ENCODE data around the gene STON2.
A peak's percentile ranks its signal among the peaks of the same experiment; 100 is the strongest.

STON2 gene

GRCh38 chr14:81272317-81272716 is 127.8 kb downstream of the STON2 start:
- no peak overlapping the region for H3K27ac Mint-ChIP-seq
- no peak overlapping the region for H3K4me3 Mint-ChIP-seq
- peaks cover 11% of the 10 kb centered on the region for H3K27me3 Mint-ChIP-seq
- no peaks in the 10 kb centered on the region for H3K9me3 Mint-ChIP-seq
- peaks cover 3% of the 10 kb centered on the region for H3K4me1 Mint-ChIP-seq (ENCODE audit: low read depth)
- H3K36me3 Mint-ChIP-seq (ENCODE audit: low read depth), result no peaks in the 10 kb centered on the region

GRCh38 chr14:81269979-81270375 is 130.1 kb downstream of the STON2 start:
- Mint-ChIP-seq H3K4me1 (ENCODE audit: low read depth) (no peaks in the 10 kb centered on the region), H3K9me3 (no peaks in the 10 kb centered on the region), H3K36me3 (ENCODE audit: low read depth) (no peaks in the 10 kb centered on the region), H3K27me3 (peaks cover 27% of the 10 kb centered on the region), H3K4me3 (no peak overlapping the region), H3K27ac (no peak overlapping the region)

GRCh38 chr14:81269100-81269978 is 130.8 kb downstream of the STON2 start:
- Mint-ChIP-seq H3K27me3 (peaks cover 27% of the 10 kb centered on the region), H3K27ac (no peak overlapping the region), H3K4me1 (ENCODE audit: low read depth) (no peaks in the 10 kb centered on the region), H3K36me3 (ENCODE audit: low read depth) (no peaks in the 10 kb centered on the region), H3K4me3 (no peak overlapping the region), H3K9me3 (no peaks in the 10 kb centered on the region)

- Mint-ChIP-seq H3K27me3 (peaks cover 27% of the 10 kb centered on the region), H3K4me3 (no peak overlapping the region), H3K4me1 (ENCODE audit: low read depth) (no peaks in the 10 kb centered on the region), H3K27ac (no peak overlapping the region), H3K36me3 (ENCODE audit: low read depth) (no peaks in the 10 kb centered on the region), H3K9me3 (no peaks in the 10 kb centered on the region)
Measured at GRCh38 chr14:81268016-81268416, 132.1 kb downstream of the STON2 start.

GRCh38 chr14:81265636-81266169 is 134.4 kb downstream of the STON2 start:
- no peaks in the 10 kb centered on the region for H3K36me3 Mint-ChIP-seq (ENCODE audit: low read depth)
- H3K9me3 Mint-ChIP-seq, result no peaks in the 10 kb centered on the region
- H3K4me1 Mint-ChIP-seq (ENCODE audit: low read depth), result no peaks in the 10 kb centered on the region
- no peak overlapping the region for H3K27ac Mint-ChIP-seq
- H3K27me3 Mint-ChIP-seq, result peaks cover 27% of the 10 kb centered on the region
- no peak overlapping the region for H3K4me3 Mint-ChIP-seq

GRCh38 chr14:81264671-81265070 is 135.5 kb downstream of the STON2 start:
- Mint-ChIP-seq H3K36me3 (ENCODE audit: low read depth) (no peaks in the 10 kb centered on the region), H3K4me3 (no peak overlapping the region), H3K27ac (no peak overlapping the region), H3K27me3 (peaks cover 27% of the 10 kb centered on the region), H3K9me3 (no peaks in the 10 kb centered on the region), H3K4me1 (ENCODE audit: low read depth) (no peaks in the 10 kb centered on the region)

- Mint-ChIP-seq H3K4me3 (no peak overlapping the region), H3K27me3 (peaks cover 27% of the 10 kb centered on the region), H3K9me3 (no peaks in the 10 kb centered on the region), H3K27ac (no peak overlapping the region), H3K4me1 (ENCODE audit: low read depth) (no peaks in the 10 kb centered on the region), H3K36me3 (ENCODE audit: low read depth) (no peaks in the 10 kb centered on the region)
Measured at GRCh38 chr14:81263777-81264410, 136.2 kb downstream of the STON2 start.

GRCh38 chr14:81261176-81261575 is 138.9 kb downstream of the STON2 start:
- no peaks in the 10 kb centered on the region for H3K36me3 Mint-ChIP-seq (ENCODE audit: low read depth)

GRCh38 chr14:81260732-81261131 is 139.4 kb downstream of the STON2 start:
- Mint-ChIP-seq H3K27me3 (peaks cover 1% of the 10 kb centered on the region), H3K36me3 (ENCODE audit: low read depth) (no peaks in the 10 kb centered on the region), H3K4me3 (no peak overlapping the region), H3K9me3 (no peaks in the 10 kb centered on the region), H3K27ac (no peak overlapping the region), H3K4me1 (ENCODE audit: low read depth) (peaks cover 10% of the 10 kb centered on the region)

More at GRCh38 chr14:81261176-81261575, 138.9 kb downstream of the STON2 start:
- Mint-ChIP-seq H3K27me3 (peaks cover 5% of the 10 kb centered on the region), H3K27ac (no peak overlapping the region), H3K4me3 (no peak overlapping the region), H3K9me3 (no peaks in the 10 kb centered on the region), H3K4me1 (ENCODE audit: low read depth) (peaks cover 7% of the 10 kb centered on the region)

- peaks cover 11% of the 10 kb centered on the region for H3K4me1 Mint-ChIP-seq (ENCODE audit: low read depth)
- no peaks in the 10 kb centered on the region for H3K36me3 Mint-ChIP-seq (ENCODE audit: low read depth)
- H3K4me3 Mint-ChIP-seq, result no peak overlapping the region
- H3K27me3 Mint-ChIP-seq, result no peaks in the 10 kb centered on the region
- no peaks in the 10 kb centered on the region for H3K9me3 Mint-ChIP-seq
- H3K27ac Mint-ChIP-seq, result peak overlapping the region; percentile 69
Measured at GRCh38 chr14:81256289-81256960, 143.7 kb downstream of the STON2 start.

- Mint-ChIP-seq H3K27ac (no peak overlapping the region), H3K36me3 (ENCODE audit: low read depth) (no peaks in the 10 kb centered on the region), H3K4me1 (ENCODE audit: low read depth) (peaks cover 11% of the 10 kb centered on the region)
Measured at GRCh38 chr14:81252278-81252677, 147.8 kb downstream of the STON2 start.

GRCh38 chr14:81247271-81247766 is 152.8 kb downstream of the STON2 start:
- H3K27me3 Mint-ChIP-seq, result peaks cover 5% of the 10 kb centered on the region
- H3K4me1 Mint-ChIP-seq (ENCODE audit: low read depth), result no peaks in the 10 kb centered on the region
- H3K4me3 Mint-ChIP-seq, result no peak overlapping the region
- peaks cover 9% of the 10 kb centered on the region for H3K9me3 Mint-ChIP-seq
- H3K36me3 Mint-ChIP-seq (ENCODE audit: low read depth), result no peaks in the 10 kb centered on the region
- no peak overlapping the region for H3K27ac Mint-ChIP-seq

More at GRCh38 chr14:81252278-81252677, 147.8 kb downstream of the STON2 start:
- no peak overlapping the region for H3K4me3 Mint-ChIP-seq
- no peaks in the 10 kb centered on the region for H3K27me3 Mint-ChIP-seq
- no peaks in the 10 kb centered on the region for H3K9me3 Mint-ChIP-seq

- peaks cover 9% of the 10 kb centered on the region for H3K9me3 Mint-ChIP-seq
- H3K4me3 Mint-ChIP-seq, result no peak overlapping the region
- H3K4me1 Mint-ChIP-seq (ENCODE audit: low read depth), result no peaks in the 10 kb centered on the region
- H3K36me3 Mint-ChIP-seq (ENCODE audit: low read depth), result no peaks in the 10 kb centered on the region
- peaks cover 5% of the 10 kb centered on the region for H3K27me3 Mint-ChIP-seq
- H3K27ac Mint-ChIP-seq, result no peak overlapping the region
Measured at GRCh38 chr14:81246461-81247270, 153.5 kb downstream of the STON2 start.

- no peaks in the 10 kb centered on the region for H3K36me3 Mint-ChIP-seq (ENCODE audit: low read depth)
- no peak overlapping the region for H3K27ac Mint-ChIP-seq
- H3K4me3 Mint-ChIP-seq, result no peak overlapping the region
- peaks cover 9% of the 10 kb centered on the region for H3K9me3 Mint-ChIP-seq
- peaks cover 8% of the 10 kb centered on the region for H3K27me3 Mint-ChIP-seq
- H3K4me1 Mint-ChIP-seq (ENCODE audit: low read depth), result no peaks in the 10 kb centered on the region
Measured at GRCh38 chr14:81245771-81246170, 154.4 kb downstream of the STON2 start.

All from stimulated activated naive CD8-positive, alpha-beta T cell treated with anti-CD3 and anti-CD28 coated beads, Interleukin-15, Interleukin-2, amounts not matched to agents 100 ng/mL and 50 ng/mL, for 24 hours (primary cell).